Measurements from ENCODE around the gene SEPSECS. TPM values are rescaled to one million over a fixed set of nuclear protein-coding genes. Genes with fewer than 3 reads are reported as not detected.

Gene SEPSECS
- total RNA-seq, 4 donors from 2014 or later, result 6.9 to 22.8 (median 10.4) TPM

- no peak for DNase-seq
Measured at GRCh38 chr4:25107827-25108516, 52.3 kb downstream of the SEPSECS start.

DNA sequence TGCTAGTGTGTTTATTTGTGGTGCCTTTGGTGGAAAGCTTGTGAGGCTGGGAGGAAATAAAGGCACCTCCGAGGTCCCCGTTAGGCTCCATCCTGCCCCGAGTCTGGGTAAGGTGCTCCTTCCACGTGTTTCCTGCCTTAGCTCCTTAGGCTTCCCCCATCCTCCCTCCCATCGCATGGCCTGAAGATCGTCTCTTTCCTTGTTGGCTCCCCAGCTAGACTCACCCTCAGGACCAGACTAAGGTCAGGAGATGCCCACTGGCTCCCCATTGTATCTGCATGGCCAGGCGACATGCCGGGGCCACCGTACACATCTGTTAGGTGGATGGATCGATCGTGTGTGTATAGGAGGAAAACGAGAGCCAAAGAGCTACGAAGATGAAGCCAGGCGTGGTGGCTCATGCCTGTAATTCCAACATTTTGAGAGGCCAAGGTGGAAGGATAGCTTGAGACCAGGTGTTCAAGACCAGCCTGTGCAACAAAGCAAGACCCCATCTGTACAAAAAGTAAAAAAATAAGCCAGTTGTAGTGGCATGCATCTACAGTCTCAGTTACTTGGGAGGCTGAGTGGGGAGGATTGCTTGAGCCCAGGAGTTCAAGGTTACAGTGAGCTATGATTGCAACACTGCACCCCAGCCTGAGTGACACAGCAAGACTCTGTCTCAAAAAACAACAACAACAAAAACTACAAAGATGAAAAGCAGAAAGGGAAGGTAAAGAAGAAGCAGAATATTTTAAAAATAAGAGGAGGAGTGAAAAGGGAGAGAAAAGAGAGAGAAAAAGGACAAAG, 53.7 kb downstream of the SEPSECS start:
- TF ChIP-seq POLR2A (IDR thresholded peaks at IDR 0.05), result no peak
- TF ChIP-seq CTCF (IDR thresholded peaks at IDR 0.05), result no peak
- H3K36me3 ChIP-seq, result no peaks in the 10 kb centered on the region
- intact Hi-C loops (cut with DNase I; ENCODE audit: low total_unique reads), result no loop called here

More at GRCh38 chr4:25107827-25108516, 52.3 kb downstream of the SEPSECS start:
- Histone ChIP-seq H3K27ac (no peak overlapping the region), H3K4me3 (no peak overlapping the region), H3K9me3 (no peaks in the 10 kb centered on the region), H3K4me1 (peaks cover 0 to 3% of the 10 kb centered on the region in 2 donors), H3K36me3 (no peaks in the 10 kb centered on the region), H3K27me3 (no peaks in the 10 kb centered on the region)
- no peak for TF ChIP-seq POLR2A (IDR thresholded peaks at IDR 0.05)
- TF ChIP-seq CTCF (IDR thresholded peaks at IDR 0.05), result no peak
- intact Hi-C loops (cut with DNase I; ENCODE audit: low total_unique reads), result no loop called here

GRCh38 chr4:25104591-25104990, 55.7 kb downstream of the SEPSECS start:
- Histone ChIP-seq H3K27ac (no peak overlapping the region), H3K4me1 (peaks cover 0 to 17% of the 10 kb centered on the region in 2 donors), H3K9me3 (no peaks in the 10 kb centered on the region), H3K27me3 (no peaks in the 10 kb centered on the region), H3K36me3 (no peaks in the 10 kb centered on the region), H3K4me3 (no peak overlapping the region)
- no peak for DNase-seq
- intact Hi-C loops (cut with DNase I; ENCODE audit: low total_unique reads), result no loop called here
- no peak for TF ChIP-seq CTCF (IDR thresholded peaks at IDR 0.05)
- TF ChIP-seq POLR2A (IDR thresholded peaks at IDR 0.05), result no peak

More for the DNA sequence above, 53.7 kb downstream of the SEPSECS start:
- Histone ChIP-seq H3K9me3 (no peaks in the 10 kb centered on the region), H3K27ac (no peak overlapping the region), H3K4me3 (no peak overlapping the region), H3K4me1 (peaks cover 0 to 5% of the 10 kb centered on the region in 2 donors), H3K27me3 (no peaks in the 10 kb centered on the region)
- DNase-seq, result no peak

- no peaks in the 10 kb centered on the region for H3K36me3 ChIP-seq
- TF ChIP-seq CTCF (IDR thresholded peaks at IDR 0.05), result no peak
- TF ChIP-seq POLR2A (IDR thresholded peaks at IDR 0.05), result no peak
- intact Hi-C loops (cut with DNase I; ENCODE audit: low total_unique reads), result no loop called here
- H3K4me3 ChIP-seq, result no peak overlapping the region
- H3K27ac ChIP-seq, result peak overlapping the region; percentile 80 to 84
- no peaks in the 10 kb centered on the region for H3K27me3 ChIP-seq
- H3K4me1 ChIP-seq, result peaks cover 0 to 17% of the 10 kb centered on the region in 2 donors
- H3K9me3 ChIP-seq, result no peaks in the 10 kb centered on the region
- DNase-seq, result peak in 1 of 2 donors; percentile 69
Measured at GRCh38 chr4:25103418-25103817, 56.8 kb downstream of the SEPSECS start.

DNA sequence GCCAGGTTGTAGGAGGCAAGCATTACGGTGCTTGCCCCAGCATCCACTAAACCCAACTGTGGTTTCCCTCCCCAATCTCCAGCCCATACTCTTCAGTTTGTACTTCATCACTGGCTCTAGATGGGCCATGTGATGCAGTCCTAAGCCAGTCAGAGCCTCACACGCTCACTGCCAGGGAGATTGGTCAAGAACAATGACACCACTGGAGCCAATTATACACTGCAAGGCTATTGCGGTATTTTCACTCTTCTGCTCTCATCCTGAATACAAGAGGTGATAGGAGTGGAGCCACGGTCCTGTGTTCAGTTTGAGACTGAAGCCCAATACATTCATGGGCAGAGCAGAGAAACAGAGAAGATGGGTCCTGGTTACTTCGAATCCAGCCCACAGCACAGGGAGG, 58.4 kb downstream of the SEPSECS start:
- intact Hi-C loops (cut with DNase I; ENCODE audit: low total_unique reads), result no loop called here
- Histone ChIP-seq H3K36me3 (no peaks in the 10 kb centered on the region), H3K9me3 (no peaks in the 10 kb centered on the region), H3K27me3 (no peaks in the 10 kb centered on the region), H3K4me1 (peaks cover 0 to 17% of the 10 kb centered on the region in 2 donors), H3K4me3 (no peak overlapping the region), H3K27ac (no peak overlapping the region)
- DNase-seq, result no peak
- TF ChIP-seq CTCF (IDR thresholded peaks at IDR 0.05) (no peak), POLR2A (IDR thresholded peaks at IDR 0.05) (no peak)
